SK-N-SH treated with all-trans-retinoic acid at 6 μM for 48 hours (cell line): Measurements from ENCODE around the gene RPTN.

ENCODE experiments used
- ATAC-seq: fragments of 200-7000 bp; cut with Tn5 transposase; 3 replicates; pipeline ENCODE4 v1.9.1; 2020; ENCODE audit warnings: mild to moderate bottlenecking, moderate library complexity
- ARNTL ChIP-seq: fragments of 450-650 bp; formaldehyde crosslinking; IDR thresholded peaks from 2 replicates; pipeline ENCODE4 v1.5.0; 2020; ENCODE audit warnings: low read depth, mild to moderate bottlenecking, moderate library complexity, borderline replicate concordance
- BACH2 ChIP-seq: fragments of 250-450 bp; sonication (Bioruptor Pico); IDR thresholded peaks from 2 replicates; pipeline ENCODE4 v1.9.0; 2021; ENCODE audit warnings: mild to moderate bottlenecking, borderline replicate concordance
- CREB5 ChIP-seq: fragments of 250-450 bp; sonication (Bioruptor Pico); IDR thresholded peaks from 2 replicates; pipeline ENCODE4 v1.5.1; 2020; ENCODE audit warnings: low read depth, mild to moderate bottlenecking, moderate library complexity
- CSDC2 ChIP-seq: fragments of 250-450 bp; sonication (Bioruptor Pico); IDR thresholded peaks from 2 replicates; pipeline ENCODE4 v1.5.0; 2020; ENCODE audit warnings: mild to moderate bottlenecking, moderate library complexity
- ESRRG ChIP-seq: fragments of 250-450 bp; sonication (Bioruptor Pico); IDR thresholded peaks from 2 replicates; pipeline ENCODE4 v1.6.1; 2021; ENCODE audit warnings: mild to moderate bottlenecking
- PATZ1 ChIP-seq: fragments of 250-450 bp; sonication (Bioruptor Pico); IDR thresholded peaks from 2 replicates; pipeline ENCODE4 v1.8.0; 2020; ENCODE audit warnings: mild to moderate bottlenecking, moderate library complexity, borderline replicate concordance
- POU6F1 ChIP-seq: fragments of 250-450 bp; sonication (Bioruptor Pico); IDR thresholded peaks from 2 replicates; pipeline ENCODE4 v1.8.0; 2021; ENCODE audit warnings: low read depth, mild to moderate bottlenecking, moderate library complexity, borderline replicate concordance
- RARB ChIP-seq: fragments of 250-450 bp; sonication (Bioruptor Pico); IDR thresholded peaks from 2 replicates; pipeline ENCODE4 v1.8.0; 2021; ENCODE audit warnings: mild to moderate bottlenecking, moderate library complexity
- SNAI2 ChIP-seq: fragments of 250-450 bp; sonication (Bioruptor Pico); IDR thresholded peaks from 2 replicates; pipeline ENCODE4 v1.5.0; 2020; ENCODE audit warnings: mild to moderate bottlenecking, moderate library complexity
- TCF4 ChIP-seq: fragments of 250-450 bp; sonication (Bioruptor Pico); IDR thresholded peaks from 2 replicates; pipeline ENCODE4 v1.8.0; 2021; ENCODE audit warnings: mild to moderate bottlenecking, moderate library complexity, borderline replicate concordance
- TSHZ2 ChIP-seq: fragments of 250-450 bp; sonication (Bioruptor Pico); IDR thresholded peaks from 2 replicates; pipeline ENCODE4 v1.5.0; 2020; ENCODE audit warnings: mild to moderate bottlenecking, moderate library complexity
- ZC3H10 ChIP-seq: fragments of 250-450 bp; sonication (Bioruptor Pico); IDR thresholded peaks from 2 replicates; pipeline ENCODE4 v1.5.1; 2021; ENCODE audit warnings: mild to moderate bottlenecking, moderate library complexity
- ZFP30 ChIP-seq: fragments of 450-650 bp; formaldehyde crosslinking; IDR thresholded peaks from 2 replicates; pipeline ENCODE4 v1.5.0; 2022; ENCODE audit warnings: mild to moderate bottlenecking, moderate library complexity
- ZNF565 ChIP-seq: fragments of 450-650 bp; formaldehyde crosslinking; conservative IDR thresholded peaks from 2 replicates; pipeline ENCODE4 v1.5.0; 2020; ENCODE audit warnings: low read depth, mild to moderate bottlenecking, moderate library complexity
- ZNF70 ChIP-seq: fragments of 450-650 bp; formaldehyde crosslinking; IDR thresholded peaks from 2 replicates; pipeline ENCODE4 v1.5.0; 2020; ENCODE audit warnings: mild to moderate bottlenecking, moderate library complexity
- ZNF8 ChIP-seq: fragments of 450-650 bp; formaldehyde crosslinking; IDR thresholded peaks from 2 replicates; pipeline ENCODE4 v1.5.0; 2020; ENCODE audit warnings: mild to moderate bottlenecking, moderate library complexity
- TF ChIP-seq, protein P1 (sequence below): fragments of 250-450 bp; sonication (Bioruptor Pico); IDR thresholded peaks from 2 replicates; pipeline ENCODE4 v1.5.1; 2021; ENCODE audit warnings: mild to moderate bottlenecking, moderate library complexity

The RPTN gene

GRCh38 chr1:152125834-152126443 is 33.1 kb downstream of the RPTN start:
- ATAC-seq = no peak
- no peak for TF ChIP-seq ARNTL (CRISPR knock-in tag)
- TF ChIP-seq ZFP30 = no peak
- no peak for TF ChIP-seq ZNF565 (CRISPR knock-in tag)

DNA sequence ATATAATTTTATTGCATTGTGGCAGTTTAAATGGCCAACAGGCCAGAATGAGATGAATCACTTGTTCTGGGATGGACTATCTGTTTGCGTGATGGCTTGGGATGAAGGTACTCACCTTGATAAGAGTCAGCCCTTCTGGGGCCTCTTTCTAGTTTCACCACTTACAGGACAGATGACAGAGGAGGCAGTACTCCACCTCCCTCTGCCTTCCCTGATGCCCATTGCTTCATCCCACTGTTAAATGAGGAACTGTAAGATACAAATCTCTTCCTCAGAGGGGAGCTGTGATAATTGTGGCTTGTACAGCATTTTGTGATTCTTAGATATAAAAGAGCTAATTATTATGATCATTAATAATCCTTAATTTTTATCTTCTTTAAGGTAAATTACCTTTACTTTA is 40.1 kb downstream of the RPTN start:
- ATAC-seq = no peak
- TF ChIP-seq ZC3H10 = no peak
- TF ChIP-seq TCF4 (CRISPR knock-in tag) = no peak

DNA sequence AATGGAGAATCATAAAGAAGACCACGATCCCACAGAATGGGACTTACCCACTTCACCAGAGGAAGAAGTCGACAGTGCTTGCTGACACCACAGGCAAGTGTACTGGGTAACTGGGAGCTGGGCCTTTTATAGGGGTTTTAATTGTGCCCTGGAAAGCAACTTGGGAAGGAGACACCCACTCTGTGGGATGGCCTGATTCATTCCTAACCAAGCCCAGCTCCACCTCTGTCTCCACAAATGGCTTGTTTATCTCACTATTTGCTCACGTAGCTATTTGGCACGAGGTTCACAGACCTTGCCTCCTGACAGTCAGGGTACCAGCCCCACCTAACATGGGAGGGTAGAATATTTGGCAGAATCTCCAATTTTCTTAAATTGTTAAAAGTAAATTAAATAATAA is 43.7 kb downstream of the RPTN start, which contains the start of gene TCHH:
TCHH (minus strand) TSS at position 101 of the 400 bp plus-strand sequence. CDS start 1,364 bp downstream, outside the sequence.
- TF ChIP-seq SNAI2 (CRISPR knock-in tag) = no peak
- TF ChIP-seq ZNF565 (CRISPR knock-in tag) = no peak
- no peak for TF ChIP-seq ZFP30
- no peak for TF ChIP-seq ESRRG (CRISPR knock-in tag)
- TF ChIP-seq, protein P1, sequence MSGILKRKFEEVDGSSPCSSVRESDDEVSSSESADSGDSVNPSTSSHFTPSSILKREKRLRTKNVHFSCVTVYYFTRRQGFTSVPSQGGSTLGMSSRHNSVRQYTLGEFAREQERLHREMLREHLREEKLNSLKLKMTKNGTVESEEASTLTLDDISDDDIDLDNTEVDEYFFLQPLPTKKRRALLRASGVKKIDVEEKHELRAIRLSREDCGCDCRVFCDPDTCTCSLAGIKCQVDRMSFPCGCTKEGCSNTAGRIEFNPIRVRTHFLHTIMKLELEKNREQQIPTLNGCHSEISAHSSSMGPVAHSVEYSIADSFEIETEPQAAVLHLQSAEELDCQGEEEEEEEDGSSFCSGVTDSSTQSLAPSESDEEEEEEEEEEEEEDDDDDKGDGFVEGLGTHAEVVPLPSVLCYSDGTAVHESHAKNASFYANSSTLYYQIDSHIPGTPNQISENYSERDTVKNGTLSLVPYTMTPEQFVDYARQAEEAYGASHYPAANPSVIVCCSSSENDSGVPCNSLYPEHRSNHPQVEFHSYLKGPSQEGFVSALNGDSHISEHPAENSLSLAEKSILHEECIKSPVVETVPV (CRISPR knock-in tag) = no peak
- no peak for TF ChIP-seq RARB (CRISPR knock-in tag)
- TF ChIP-seq TSHZ2 (CRISPR knock-in tag) = no peak
- TF ChIP-seq ARNTL (CRISPR knock-in tag) = no peak
- TF ChIP-seq ZNF70 (CRISPR knock-in tag) = no peak
- no peak for TF ChIP-seq ZNF8
- no peak for TF ChIP-seq POU6F1
- TF ChIP-seq PATZ1 (CRISPR knock-in tag) = no peak
- TF ChIP-seq CREB5 (CRISPR knock-in tag) = no peak

GRCh38 chr1:152112885-152113432 is 46.1 kb downstream of the RPTN start:
- TF ChIP-seq TSHZ2 (CRISPR knock-in tag) (no peak), ZNF565 (CRISPR knock-in tag) (no peak), CSDC2 (CRISPR knock-in tag) (no peak), CREB5 (CRISPR knock-in tag) (no peak), ARNTL (CRISPR knock-in tag) (no peak), BACH2 (CRISPR knock-in tag) (no peak)
- ATAC-seq = no peak

More for the DNA sequence above, 43.7 kb downstream of the RPTN start, which contains the start of gene TCHH:
- ATAC-seq = no peak
